Measurements from ENCODE around the gene NEIL1.

The NEIL1 gene

GRCh38 chr15:75350601-75351361 lies 3.9 kb downstream of the NEIL1 start:
- no peak overlapping the region for H3K4me3 ChIP-seq (ENCODE audit: low read length)
- H3K4me1 ChIP-seq (ENCODE audit: control insufficient read depth, insufficient read depth, low read length) = peaks cover 10% of the 10 kb centered on the region
- H3K9ac ChIP-seq (ENCODE audit: low read length) = no peak overlapping the region
- H3K36me3 ChIP-seq (ENCODE audit: control insufficient read depth, insufficient read depth, low read length, severe bottlenecking) = peaks cover 10% of the 10 kb centered on the region
- DNase-seq (ENCODE audit: low read depth) = no peak
- no peaks in the 10 kb centered on the region for H3K27me3 ChIP-seq (replicated peaks; ENCODE audit: control insufficient read depth, insufficient read depth, low read length)
- H3K9me3 ChIP-seq (ENCODE audit: control insufficient read depth, low read length) = no peaks in the 10 kb centered on the region

- Histone ChIP-seq H3K27me3 (replicated peaks; ENCODE audit: control insufficient read depth, insufficient read depth, low read length) (no peaks in the 10 kb centered on the region), H3K36me3 (ENCODE audit: control insufficient read depth, insufficient read depth, low read length, severe bottlenecking) (peaks cover 22% of the 10 kb centered on the region), H3K4me1 (ENCODE audit: control insufficient read depth, insufficient read depth, low read length) (peaks cover 10% of the 10 kb centered on the region), H3K4me3 (ENCODE audit: low read length) (no peak overlapping the region), H3K9me3 (ENCODE audit: control insufficient read depth, low read length) (no peaks in the 10 kb centered on the region), H3K9ac (ENCODE audit: low read length) (no peak overlapping the region)
- no peak for DNase-seq (ENCODE audit: low read depth)
Observed at GRCh38 chr15:75352186-75353080, 5.6 kb downstream of the NEIL1 start.

GRCh38 chr15:75353604-75354003 lies 6.8 kb downstream of the NEIL1 start:
- no peaks in the 10 kb centered on the region for H3K9me3 ChIP-seq (ENCODE audit: control insufficient read depth, low read length)
- peaks cover 6% of the 10 kb centered on the region for H3K4me1 ChIP-seq (ENCODE audit: control insufficient read depth, insufficient read depth, low read length)
- peaks cover 31% of the 10 kb centered on the region for H3K36me3 ChIP-seq (ENCODE audit: control insufficient read depth, insufficient read depth, low read length, severe bottlenecking)
- H3K4me3 ChIP-seq (ENCODE audit: low read length) = no peak overlapping the region
- H3K9ac ChIP-seq (ENCODE audit: low read length) = no peak overlapping the region
- no peak for DNase-seq (ENCODE audit: low read depth)
- no peaks in the 10 kb centered on the region for H3K27me3 ChIP-seq (replicated peaks; ENCODE audit: control insufficient read depth, insufficient read depth, low read length)

- no peak overlapping the region for H3K9ac ChIP-seq (ENCODE audit: low read length)
- no peak for DNase-seq (ENCODE audit: low read depth)
- H3K36me3 ChIP-seq (ENCODE audit: control insufficient read depth, insufficient read depth, low read length, severe bottlenecking) = peaks cover 38% of the 10 kb centered on the region
- H3K27me3 ChIP-seq (replicated peaks; ENCODE audit: control insufficient read depth, insufficient read depth, low read length) = no peaks in the 10 kb centered on the region
- no peaks in the 10 kb centered on the region for H3K4me1 ChIP-seq (ENCODE audit: control insufficient read depth, insufficient read depth, low read length)
- no peak overlapping the region for H3K4me3 ChIP-seq (ENCODE audit: low read length)
- no peaks in the 10 kb centered on the region for H3K9me3 ChIP-seq (ENCODE audit: control insufficient read depth, low read length)
Observed at GRCh38 chr15:75354454-75354853, 7.6 kb downstream of the NEIL1 start.

GRCh38 chr15:75355369-75355768 lies 8.5 kb downstream of the NEIL1 start:
- Histone ChIP-seq H3K4me1 (ENCODE audit: control insufficient read depth, insufficient read depth, low read length) (no peaks in the 10 kb centered on the region), H3K36me3 (ENCODE audit: control insufficient read depth, insufficient read depth, low read length, severe bottlenecking) (peaks cover 46% of the 10 kb centered on the region), H3K9me3 (ENCODE audit: control insufficient read depth, low read length) (no peaks in the 10 kb centered on the region), H3K9ac (ENCODE audit: low read length) (no peak overlapping the region), H3K27me3 (replicated peaks; ENCODE audit: control insufficient read depth, insufficient read depth, low read length) (no peaks in the 10 kb centered on the region), H3K4me3 (ENCODE audit: low read length) (no peak overlapping the region)
- DNase-seq (ENCODE audit: low read depth) = no peak

- Histone ChIP-seq H3K27me3 (replicated peaks; ENCODE audit: control insufficient read depth, insufficient read depth, low read length) (no peaks in the 10 kb centered on the region), H3K9me3 (ENCODE audit: control insufficient read depth, low read length) (no peaks in the 10 kb centered on the region), H3K9ac (ENCODE audit: low read length) (no peak overlapping the region), H3K4me1 (ENCODE audit: control insufficient read depth, insufficient read depth, low read length) (no peaks in the 10 kb centered on the region), H3K36me3 (ENCODE audit: control insufficient read depth, insufficient read depth, low read length, severe bottlenecking) (peaks cover 50% of the 10 kb centered on the region), H3K4me3 (ENCODE audit: low read length) (no peak overlapping the region)
- no peak for DNase-seq (ENCODE audit: low read depth)
Observed at GRCh38 chr15:75356006-75356405, 9.2 kb downstream of the NEIL1 start.

GRCh38 chr15:75356517-75356916 lies 9.7 kb downstream of the NEIL1 start:
- Histone ChIP-seq H3K36me3 (ENCODE audit: control insufficient read depth, insufficient read depth, low read length, severe bottlenecking) (peaks cover 55% of the 10 kb centered on the region), H3K9me3 (ENCODE audit: control insufficient read depth, low read length) (no peaks in the 10 kb centered on the region)
- no peak for DNase-seq (ENCODE audit: low read depth)

GRCh38 chr15:75357976-75358673 lies 11.3 kb downstream of the NEIL1 start:
- no peaks in the 10 kb centered on the region for H3K27me3 ChIP-seq (replicated peaks; ENCODE audit: control insufficient read depth, insufficient read depth, low read length)
- peaks cover 68% of the 10 kb centered on the region for H3K36me3 ChIP-seq (ENCODE audit: control insufficient read depth, insufficient read depth, low read length, severe bottlenecking)
- no peak overlapping the region for H3K9ac ChIP-seq (ENCODE audit: low read length)
- H3K4me1 ChIP-seq (ENCODE audit: control insufficient read depth, insufficient read depth, low read length) = no peaks in the 10 kb centered on the region
- no peak for DNase-seq (ENCODE audit: low read depth)
- no peaks in the 10 kb centered on the region for H3K9me3 ChIP-seq (ENCODE audit: control insufficient read depth, low read length)
- H3K4me3 ChIP-seq (ENCODE audit: low read length) = no peak overlapping the region

More at GRCh38 chr15:75356517-75356916, 9.7 kb downstream of the NEIL1 start:
- Histone ChIP-seq H3K27me3 (replicated peaks; ENCODE audit: control insufficient read depth, insufficient read depth, low read length) (no peaks in the 10 kb centered on the region), H3K4me3 (ENCODE audit: low read length) (no peak overlapping the region), H3K9ac (ENCODE audit: low read length) (no peak overlapping the region), H3K4me1 (ENCODE audit: control insufficient read depth, insufficient read depth, low read length) (no peaks in the 10 kb centered on the region)

- no peak for DNase-seq (ENCODE audit: low read depth)
- Histone ChIP-seq H3K4me3 (ENCODE audit: low read length) (no peak overlapping the region), H3K4me1 (ENCODE audit: control insufficient read depth, insufficient read depth, low read length) (no peaks in the 10 kb centered on the region), H3K9ac (ENCODE audit: low read length) (no peak overlapping the region), H3K36me3 (ENCODE audit: control insufficient read depth, insufficient read depth, low read length, severe bottlenecking) (peaks cover 74% of the 10 kb centered on the region), H3K9me3 (ENCODE audit: control insufficient read depth, low read length) (no peaks in the 10 kb centered on the region), H3K27me3 (replicated peaks; ENCODE audit: control insufficient read depth, insufficient read depth, low read length) (no peaks in the 10 kb centered on the region)
Observed at GRCh38 chr15:75358771-75359536, 12.1 kb downstream of the NEIL1 start.

- H3K36me3 ChIP-seq (ENCODE audit: control insufficient read depth, insufficient read depth, low read length, severe bottlenecking) = peaks cover 80% of the 10 kb centered on the region
Observed at GRCh38 chr15:75359537-75360250, 12.9 kb downstream of the NEIL1 start.

More at GRCh38 chr15:75359537-75360250, 12.9 kb downstream of the NEIL1 start:
- H3K27me3 ChIP-seq (replicated peaks; ENCODE audit: control insufficient read depth, insufficient read depth, low read length) = no peaks in the 10 kb centered on the region
- H3K9ac ChIP-seq (ENCODE audit: low read length) = no peak overlapping the region
- no peak overlapping the region for H3K4me3 ChIP-seq (ENCODE audit: low read length)
- no peaks in the 10 kb centered on the region for H3K9me3 ChIP-seq (ENCODE audit: control insufficient read depth, low read length)
- no peak for DNase-seq (ENCODE audit: low read depth)
- H3K4me1 ChIP-seq (ENCODE audit: control insufficient read depth, insufficient read depth, low read length) = no peaks in the 10 kb centered on the region
